ENCODE results near the gene PAM16. TPM values are rescaled to one million over a fixed set of nuclear protein-coding genes. Genes with fewer than 3 reads are reported as not detected.

Gene PAM16
- polyA plus RNA-seq, 1 donor from 2014 or later, result 145 TPM

- Histone ChIP-seq H3K27ac (ENCODE audit: low read length) (no peak overlapping the region), H3K4me2 (ENCODE audit: low read length) (no peak overlapping the region), H3K36me3 (ENCODE audit: insufficient read depth, low read length) (no peaks in the 10 kb centered on the region)
Observed at GRCh38 chr16:4366016-4366415, 14.9 kb upstream of the PAM16 start.

GRCh38 chr16:4365615-4366014 lies 14.5 kb upstream of the PAM16 start:
- no peaks in the 10 kb centered on the region for H3K9me2 ChIP-seq (ENCODE audit: insufficient read depth, low read length)
- H3K4me3 ChIP-seq (ENCODE audit: low read length), result no peak overlapping the region
- H2AFZ ChIP-seq (ENCODE audit: low read depth, low read length), result no peak overlapping the region
- H3K4me2 ChIP-seq (ENCODE audit: low read length), result no peak overlapping the region
- H3K27ac ChIP-seq (ENCODE audit: low read length), result no peak overlapping the region
- H3K27me3 ChIP-seq (ENCODE audit: insufficient read depth, low read depth, low read length), result no peaks in the 10 kb centered on the region
- H3F3A ChIP-seq (ENCODE audit: insufficient read depth, low read length, poor library complexity, severe bottlenecking), result no peaks in the 10 kb centered on the region
- H4K20me1 ChIP-seq (ENCODE audit: insufficient read depth), result no peaks in the 10 kb centered on the region
- H3K36me3 ChIP-seq (ENCODE audit: insufficient read depth, low read length), result no peaks in the 10 kb centered on the region
- no peaks in the 10 kb centered on the region for H3K9me3 ChIP-seq (ENCODE audit: low read length)
- no peak overlapping the region for H3K9ac ChIP-seq (ENCODE audit: low read length)
- H3K79me2 ChIP-seq (replicated peaks; ENCODE audit: insufficient read depth, low read length), result no peaks in the 10 kb centered on the region
- no peak for TF ChIP-seq MXI1 (conservative IDR thresholded peaks at IDR 0.05; ENCODE audit: poor library complexity, severe bottlenecking)
- TF ChIP-seq RAD21 (conservative IDR thresholded peaks at IDR 0.05), result no peak
- TF ChIP-seq SMC3 (conservative IDR thresholded peaks at IDR 0.05; ENCODE audit: poor library complexity), result no peak
- no peak for TF ChIP-seq TAF1 (IDR thresholded peaks at IDR 0.05; ENCODE audit: low read depth)
- no peak for TF ChIP-seq EP300 (conservative IDR thresholded peaks at IDR 0.05; ENCODE audit: poor library complexity, severe bottlenecking)
- TF ChIP-seq REST (IDR thresholded peaks at IDR 0.05; ENCODE audit: borderline replicate concordance), result no peak
- TF ChIP-seq POLR2AphosphoS5 (IDR thresholded peaks at IDR 0.05), result no peak
- no peak for TF ChIP-seq CTCF (IDR thresholded peaks at IDR 0.05; ENCODE audit: poor library complexity, severe bottlenecking)

More at GRCh38 chr16:4366016-4366415, 14.9 kb upstream of the PAM16 start:
- Histone ChIP-seq H4K20me1 (ENCODE audit: insufficient read depth) (no peaks in the 10 kb centered on the region), H3K9me3 (ENCODE audit: low read length) (no peaks in the 10 kb centered on the region), H2AFZ (ENCODE audit: low read depth, low read length) (no peak overlapping the region), H3K4me3 (ENCODE audit: low read length) (no peak overlapping the region), H3K9ac (ENCODE audit: low read length) (no peak overlapping the region), H3K9me2 (ENCODE audit: insufficient read depth, low read length) (no peaks in the 10 kb centered on the region), H3K27me3 (ENCODE audit: insufficient read depth, low read depth, low read length) (no peaks in the 10 kb centered on the region), H3K79me2 (replicated peaks; ENCODE audit: insufficient read depth, low read length) (no peaks in the 10 kb centered on the region), H3F3A (ENCODE audit: insufficient read depth, low read length, poor library complexity, severe bottlenecking) (no peaks in the 10 kb centered on the region)
- TF ChIP-seq SMC3 (conservative IDR thresholded peaks at IDR 0.05; ENCODE audit: poor library complexity) (no peak), REST (IDR thresholded peaks at IDR 0.05; ENCODE audit: borderline replicate concordance) (no peak), RAD21 (conservative IDR thresholded peaks at IDR 0.05) (no peak), EZH2 (IDR thresholded peaks at IDR 0.05; ENCODE audit: borderline replicate concordance, insufficient read depth, low read length, poor library complexity, severe bottlenecking) (no peak), CTCF (IDR thresholded peaks at IDR 0.05; ENCODE audit: poor library complexity, severe bottlenecking) (no peak), MXI1 (conservative IDR thresholded peaks at IDR 0.05; ENCODE audit: poor library complexity, severe bottlenecking) (no peak), POLR2AphosphoS5 (IDR thresholded peaks at IDR 0.05) (no peak), TAF1 (IDR thresholded peaks at IDR 0.05; ENCODE audit: low read depth) (no peak)
